ENCODE results near the gene POLL.

Gene POLL

GRCh38 chr10:101573885-101574753 is 13.9 kb downstream of the POLL start:
- no peak for DNase-seq

GRCh38 chr10:101572785-101573184 is 15.3 kb downstream of the POLL start:
- no peak for DNase-seq

- DNase-seq, result no peak
These were observed 15.9 kb downstream of the POLL start for GRCh38 chr10:101572126-101572525.

- no peak for DNase-seq
These were observed 16.7 kb downstream of the POLL start for GRCh38 chr10:101571271-101571925.

- DNase-seq, result peak; percentile 52
These were observed 17.4 kb downstream of the POLL start for GRCh38 chr10:101570428-101571270.

GRCh38 chr10:101569622-101570427 is 18.2 kb downstream of the POLL start:
- DNase-seq, result peak; percentile 47 to 52

GRCh38 chr10:101569323-101569621 is 18.8 kb downstream of the POLL start:
- DNase-seq, result no peak

- no peak for DNase-seq
These were observed 19.9 kb downstream of the POLL start for GRCh38 chr10:101568054-101568745.

- no peak for DNase-seq
These were observed 20.7 kb downstream of the POLL start for GRCh38 chr10:101567165-101568006.

- DNase-seq, result no peak
These were observed 21.5 kb downstream of the POLL start for GRCh38 chr10:101566333-101567164.

- DNase-seq, result no peak
These were observed 22.1 kb downstream of the POLL start for GRCh38 chr10:101565936-101566332.

GRCh38 chr10:101565370-101565900 is 22.6 kb downstream of the POLL start:
- DNase-seq, result no peak

GRCh38 chr10:101564490-101564991 is 23.5 kb downstream of the POLL start:
- DNase-seq, result no peak

GRCh38 chr10:101563497-101564040 is 24.5 kb downstream of the POLL start:
- DNase-seq, result no peak

- DNase-seq, result no peak
These were observed 25.1 kb downstream of the POLL start for GRCh38 chr10:101563007-101563406.

GRCh38 chr10:101562231-101562630 is 25.8 kb downstream of the POLL start:
- no peak for DNase-seq

GRCh38 chr10:101561068-101561915 is 26.8 kb downstream of the POLL start:
- no peak for DNase-seq

Measured in AML-193 (cell line).